Osteoblast (primary cell): ENCODE data around the gene LSM14A. TPM values are rescaled to one million over a fixed set of nuclear protein-coding genes. Genes with fewer than 3 reads are reported as not detected.
"Not testable (repeated sequence)": the region's sequence is repeated elsewhere in the genome, so short reads cannot be mapped to it uniquely, and the experiment has no call there.

Experiments
- DNase-seq: peaks from one replicate; pipeline ENCODE4 v3.0.0; 2011; ENCODE audit warnings: low spot score, mixed read lengths; ENCODE audit not compliant: insufficient read length; ENCODE audit errors: missing footprints
- H2AFZ ChIP-seq: 2 replicates; pipeline ENCODE4 v1.6.0; 2011; ENCODE audit warnings: mild to moderate bottlenecking, low read length
- H3K27ac ChIP-seq: 2 replicates; pipeline ENCODE4 v1.5.1; 2011; ENCODE audit warnings: mild to moderate bottlenecking, low read depth, low read length, moderate library complexity
- H3K27me3 ChIP-seq: 2 replicates; pipeline ENCODE4 v1.6.0; 2012; ENCODE audit warnings: mild to moderate bottlenecking, control low read depth, inconsistent platforms, low read length, moderate library complexity; ENCODE audit not compliant: insufficient read depth
- H3K36me3 ChIP-seq: 2 replicates; pipeline ENCODE4 v1.5.1; 2011; ENCODE audit warnings: mild to moderate bottlenecking, low read length, control low read depth, moderate library complexity; ENCODE audit not compliant: insufficient read depth
- H3K4me1 ChIP-seq: 2 replicates; pipeline ENCODE4 v1.5.1; 2011; ENCODE audit warnings: mild to moderate bottlenecking, low read length, control low read depth, moderate library complexity; ENCODE audit not compliant: insufficient read depth
- H3K4me2 ChIP-seq: 2 replicates; pipeline ENCODE4 v1.6.0; 2011; ENCODE audit warnings: mild to moderate bottlenecking, low read length; ENCODE audit not compliant: insufficient read depth
- H3K4me3 ChIP-seq: fragments of 200-600 bp; sonication (generic); 3 replicates; pipeline ENCODE4 v1.5.1; 2012; ENCODE audit warnings: mild to moderate bottlenecking, low read length, inconsistent platforms; ENCODE audit not compliant: insufficient read depth
- H3K79me2 ChIP-seq: 2 replicates; pipeline ENCODE4 v1.6.0; 2012; ENCODE audit warnings: mild to moderate bottlenecking, low read length, control low read depth, inconsistent platforms; ENCODE audit not compliant: insufficient read depth
- H3K9me3 ChIP-seq: 2 replicates; pipeline ENCODE4 v1.5.1; 2011; ENCODE audit warnings: low read depth, low read length, control low read depth
- H4K20me1 ChIP-seq: 2 replicates; pipeline ENCODE4 v1.6.0; 2012; ENCODE audit warnings: mild to moderate bottlenecking, low read length, control low read depth; ENCODE audit not compliant: insufficient read depth
- total RNA-seq: library from RNA; depleted of rRNA; stranded (reverse); fragments of >200 nt; gene quantifications from 2 replicates; pipeline ENCODE4 v1.2.3, GENCODE V29; 2012
- TF ChIP-seq, protein P1 (sequence below): IDR thresholded peaks from 2 replicates; pipeline ENCODE4 v1.5.1; 2011; ENCODE audit warnings: mild to moderate bottlenecking, low read depth, low read length, moderate library complexity; ENCODE audit errors: extremely low read depth

LSM14A gene
- total RNA-seq, 1 donor, result 85.8 TPM

DNA sequence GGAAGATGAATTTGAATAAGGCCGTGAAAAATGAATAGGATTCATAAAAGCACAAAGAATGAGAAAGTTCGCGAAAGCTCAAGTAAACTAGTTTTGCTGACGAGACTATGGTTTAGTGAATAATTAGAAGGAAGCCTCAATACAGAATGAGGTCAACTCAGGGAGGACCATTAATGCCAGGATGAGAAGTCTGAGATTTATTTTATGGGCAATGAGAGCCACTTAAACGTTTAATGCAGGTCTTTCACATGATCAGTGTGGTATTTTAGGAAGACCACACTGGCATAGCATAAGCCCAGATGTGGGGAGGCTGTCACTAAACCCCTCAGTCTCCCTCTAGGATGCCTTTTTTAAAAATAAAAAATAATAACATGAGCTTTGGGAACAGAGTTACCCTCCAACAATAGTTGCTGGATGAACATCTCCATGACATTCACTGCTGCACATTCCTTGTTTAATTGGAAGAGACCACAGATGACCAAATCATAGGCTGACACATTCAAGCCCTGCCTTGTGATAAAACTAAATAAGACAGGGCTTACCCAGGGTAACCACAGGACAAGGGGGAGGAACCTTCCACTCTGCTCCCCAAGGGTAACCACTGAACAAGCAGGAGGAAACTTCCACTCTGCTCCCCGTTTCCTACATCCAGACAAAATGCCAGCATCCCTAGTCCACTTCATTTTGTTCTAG is 43.6 kb upstream of the LSM14A start:
- peaks cover 9% of the 10 kb centered on the region for H3K4me1 ChIP-seq
- no peaks in the 10 kb centered on the region for H3K79me2 ChIP-seq
- no peaks in the 10 kb centered on the region for H3K27me3 ChIP-seq
- H4K20me1 ChIP-seq, result no peaks in the 10 kb centered on the region
- H2AFZ ChIP-seq, result no peak overlapping the region
- H3K4me3 ChIP-seq, result no peak overlapping the region
- H3K27ac ChIP-seq, result no peak overlapping the region
- TF ChIP-seq, protein P1, sequence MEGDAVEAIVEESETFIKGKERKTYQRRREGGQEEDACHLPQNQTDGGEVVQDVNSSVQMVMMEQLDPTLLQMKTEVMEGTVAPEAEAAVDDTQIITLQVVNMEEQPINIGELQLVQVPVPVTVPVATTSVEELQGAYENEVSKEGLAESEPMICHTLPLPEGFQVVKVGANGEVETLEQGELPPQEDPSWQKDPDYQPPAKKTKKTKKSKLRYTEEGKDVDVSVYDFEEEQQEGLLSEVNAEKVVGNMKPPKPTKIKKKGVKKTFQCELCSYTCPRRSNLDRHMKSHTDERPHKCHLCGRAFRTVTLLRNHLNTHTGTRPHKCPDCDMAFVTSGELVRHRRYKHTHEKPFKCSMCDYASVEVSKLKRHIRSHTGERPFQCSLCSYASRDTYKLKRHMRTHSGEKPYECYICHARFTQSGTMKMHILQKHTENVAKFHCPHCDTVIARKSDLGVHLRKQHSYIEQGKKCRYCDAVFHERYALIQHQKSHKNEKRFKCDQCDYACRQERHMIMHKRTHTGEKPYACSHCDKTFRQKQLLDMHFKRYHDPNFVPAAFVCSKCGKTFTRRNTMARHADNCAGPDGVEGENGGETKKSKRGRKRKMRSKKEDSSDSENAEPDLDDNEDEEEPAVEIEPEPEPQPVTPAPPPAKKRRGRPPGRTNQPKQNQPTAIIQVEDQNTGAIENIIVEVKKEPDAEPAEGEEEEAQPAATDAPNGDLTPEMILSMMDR, result no peak
- H3K9me3 ChIP-seq, result no peaks in the 10 kb centered on the region
- H3K36me3 ChIP-seq, result no peaks in the 10 kb centered on the region
- peak; percentile 87 for DNase-seq
- peak overlapping the region; percentile 34 for H3K4me2 ChIP-seq

DNA sequence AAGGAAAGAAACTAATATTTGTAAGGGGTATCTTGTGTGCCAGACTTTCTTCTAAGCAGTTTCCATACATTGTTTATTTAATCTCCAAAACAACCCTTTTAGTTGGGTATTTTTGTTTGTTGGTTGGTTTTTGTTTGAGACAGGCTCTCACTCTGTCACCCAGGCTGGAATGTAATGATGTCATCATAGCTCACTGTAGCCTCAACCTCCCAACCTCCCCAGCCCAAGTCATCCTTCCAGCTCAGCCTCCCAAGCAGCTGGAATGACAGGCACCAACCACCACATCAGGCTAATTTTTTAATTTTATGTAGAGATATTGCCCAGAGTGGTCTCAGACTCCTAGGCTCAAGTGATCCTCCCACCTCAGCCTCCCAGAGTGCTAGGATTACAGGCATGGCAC is 41.2 kb upstream of the LSM14A start:
- Histone ChIP-seq H3K27me3 (no peaks in the 10 kb centered on the region), H2AFZ (no peak overlapping the region), H3K9me3 (no peaks in the 10 kb centered on the region), H3K79me2 (no peaks in the 10 kb centered on the region), H4K20me1 (no peaks in the 10 kb centered on the region), H3K36me3 (no peaks in the 10 kb centered on the region), H3K4me1 (peaks cover 17% of the 10 kb centered on the region), H3K27ac (no peak overlapping the region), H3K4me2 (no peak overlapping the region), H3K4me3 (no peak overlapping the region)
- TF ChIP-seq, protein P1, result no peak
- peak; percentile 46 for DNase-seq

DNA sequence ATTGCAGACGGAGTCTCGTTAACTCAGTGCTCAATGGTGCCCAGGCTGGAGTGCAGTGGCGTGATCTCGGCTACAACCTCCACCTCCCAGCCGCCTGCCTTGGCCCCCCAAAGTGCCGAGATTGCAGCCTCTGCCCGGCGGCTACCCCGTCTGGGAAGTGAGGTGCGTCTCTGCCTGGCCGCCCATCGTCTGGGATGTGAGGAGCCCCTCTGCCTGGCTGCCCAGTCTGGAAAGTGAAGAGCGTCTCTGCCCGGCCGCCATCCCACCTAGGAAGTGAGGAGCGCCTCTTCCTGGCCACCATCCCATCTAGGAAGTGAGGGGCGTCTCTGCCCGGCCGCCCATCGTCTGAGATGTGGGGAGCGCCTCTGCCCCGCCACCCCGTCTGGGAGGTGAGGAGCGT is 40.2 kb upstream of the LSM14A start:
- not testable (repeated sequence) for H3K9me3 ChIP-seq, H3K4me2 ChIP-seq, DNase-seq, H3K79me2 ChIP-seq, H2AFZ ChIP-seq, H4K20me1 ChIP-seq, H3K27ac ChIP-seq, H3K36me3 ChIP-seq, H3K27me3 ChIP-seq, H3K4me3 ChIP-seq
- H3K4me1 ChIP-seq, result peaks cover 17% of the 10 kb centered on the region

DNA sequence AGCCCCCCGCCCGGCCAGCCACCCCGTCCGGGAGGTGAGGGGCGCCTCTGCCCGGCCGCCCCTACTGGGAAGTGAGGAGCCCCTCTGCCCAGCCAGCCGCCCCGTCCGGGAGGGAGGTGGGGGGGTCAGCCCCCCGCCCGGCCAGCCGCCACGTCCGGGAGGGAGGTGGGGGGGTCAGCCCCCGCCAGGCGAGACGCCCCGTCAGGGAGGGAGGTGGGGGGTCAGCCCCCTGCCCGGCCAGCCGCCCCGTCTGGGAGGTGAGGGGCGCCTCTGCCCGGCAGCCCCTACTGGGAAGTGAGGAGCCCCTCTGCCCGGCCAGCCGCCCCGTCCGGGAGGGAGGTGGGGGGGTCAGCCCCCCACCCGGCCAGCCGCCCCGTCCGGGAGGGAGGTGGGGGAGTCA is 39.6 kb upstream of the LSM14A start:
- not testable (repeated sequence) for H3K27ac ChIP-seq, H3K4me3 ChIP-seq, H3K36me3 ChIP-seq, H3K79me2 ChIP-seq, H3K27me3 ChIP-seq, H4K20me1 ChIP-seq, H2AFZ ChIP-seq, DNase-seq, H3K4me2 ChIP-seq, H3K9me3 ChIP-seq
- H3K4me1 ChIP-seq, result peaks cover 17% of the 10 kb centered on the region
